DMS79 (cell line): ENCODE measurements around the gene TCAIM.
"Not testable (repeated sequence)": the region's sequence is repeated elsewhere in the genome, so short reads cannot be mapped to it uniquely, and the experiment has no call there.

Experiments
- DNase-seq: peaks from one replicate; lab custom pipeline; 2025; lab: John Stamatoyannopoulos, UW

TCAIM gene

GRCh38 chr3:44343421-44343820 lies 4.9 kb downstream of the TCAIM start:
- DNase-seq, result no peak

GRCh38 chr3:44346590-44346989 lies 8.0 kb downstream of the TCAIM start:
- not testable (repeated sequence) for DNase-seq

- DNase-seq, result no peak
Measured at GRCh38 chr3:44348993-44349392, 10.4 kb downstream of the TCAIM start.

GRCh38 chr3:44353355-44353924 lies 14.9 kb downstream of the TCAIM start:
- no peak for DNase-seq

- DNase-seq, result no peak
Measured at GRCh38 chr3:44355362-44356033, 16.9 kb downstream of the TCAIM start.

- no peak for DNase-seq
Measured at GRCh38 chr3:44359146-44359751, 20.7 kb downstream of the TCAIM start.

GRCh38 chr3:44363591-44363990 lies 25.0 kb downstream of the TCAIM start:
- no peak for DNase-seq

GRCh38 chr3:44365952-44366351 lies 27.4 kb downstream of the TCAIM start:
- DNase-seq, result no peak

GRCh38 chr3:44375450-44375849 lies 36.9 kb downstream of the TCAIM start:
- no peak for DNase-seq

- DNase-seq, result no peak
Measured at GRCh38 chr3:44387404-44387803, 48.8 kb downstream of the TCAIM start.

GRCh38 chr3:44392489-44392888 lies 53.9 kb downstream of the TCAIM start:
- DNase-seq, result no peak

- no peak for DNase-seq
Measured at GRCh38 chr3:44395714-44396113, 57.1 kb downstream of the TCAIM start.

GRCh38 chr3:44396200-44397171 lies 57.9 kb downstream of the TCAIM start:
- DNase-seq, result peak; percentile 39

GRCh38 chr3:44398271-44398670 lies 59.7 kb downstream of the TCAIM start:
- not testable (repeated sequence) for DNase-seq

GRCh38 chr3:44398853-44399252 lies 60.3 kb downstream of the TCAIM start:
- no peak for DNase-seq

GRCh38 chr3:44400771-44401170 lies 62.2 kb downstream of the TCAIM start:
- DNase-seq, result no peak

- no peak for DNase-seq
Measured at GRCh38 chr3:44402548-44402947, 64.0 kb downstream of the TCAIM start.

- DNase-seq, result no peak
Measured at GRCh38 chr3:44409640-44410410, 71.3 kb downstream of the TCAIM start.

GRCh38 chr3:44411031-44411645 lies 72.6 kb downstream of the TCAIM start:
- DNase-seq, result no peak

- no peak for DNase-seq
Measured at GRCh38 chr3:44412365-44412764, 73.8 kb downstream of the TCAIM start.

GRCh38 chr3:44414517-44415090 lies 76.0 kb downstream of the TCAIM start:
- DNase-seq, result no peak
